ENCODE measurements around the gene SSH2.
A peak's percentile ranks its signal among the peaks of the same experiment; 100 is the strongest.

Gene SSH2

GRCh38 chr17:29612404-29613280, 317.4 kb downstream of the SSH2 start:
- Histone ChIP-seq H3K4me2 (peak overlapping the region; percentile 79), H4K20me1 (ENCODE audit: insufficient read depth) (no peaks in the 10 kb centered on the region), H3K27me3 (ENCODE audit: insufficient read depth, low read depth) (peaks cover 13% of the 10 kb centered on the region; the same call in 1 of the 2 replicates), H3K27ac (no peak overlapping the region), H3K36me3 (ENCODE audit: insufficient read depth) (no peaks in the 10 kb centered on the region), H3K9ac (peak overlapping the region; percentile 16; the same call in 1 of the 2 replicates), H3K4me1 (ENCODE audit: low read depth, poor library complexity, severe bottlenecking) (peaks cover 33% of the 10 kb centered on the region), H3K4me3 (IDR thresholded peaks at IDR 0.05; ENCODE audit: insufficient read depth, low read depth, low read length) (no peak overlapping the region), H2AFZ (ENCODE audit: low read depth) (peak overlapping the region; percentile 93; the same call in 1 of the 2 replicates), H3K79me2 (ENCODE audit: insufficient read depth, low read depth) (no peaks in the 10 kb centered on the region)
- no peak for TF ChIP-seq CTCF (conservative IDR thresholded peaks at IDR 0.05; ENCODE audit: low read depth, low read length)

GRCh38 chr17:29612094-29612403, 318.0 kb downstream of the SSH2 start:
- Histone ChIP-seq H3K36me3 (ENCODE audit: insufficient read depth) (no peaks in the 10 kb centered on the region), H3K27ac (no peak overlapping the region), H3K4me3 (IDR thresholded peaks at IDR 0.05; ENCODE audit: insufficient read depth, low read depth, low read length) (no peak overlapping the region), H3K9ac (no peak overlapping the region), H3K4me2 (no peak overlapping the region), H2AFZ (ENCODE audit: low read depth) (no peak overlapping the region), H4K20me1 (ENCODE audit: insufficient read depth) (no peaks in the 10 kb centered on the region), H3K79me2 (ENCODE audit: insufficient read depth, low read depth) (no peaks in the 10 kb centered on the region), H3K4me1 (ENCODE audit: low read depth, poor library complexity, severe bottlenecking) (peaks cover 28% of the 10 kb centered on the region), H3K27me3 (ENCODE audit: insufficient read depth, low read depth) (peaks cover 13% of the 10 kb centered on the region; the same call in 1 of the 2 replicates)
- no peak for TF ChIP-seq CTCF (conservative IDR thresholded peaks at IDR 0.05; ENCODE audit: low read depth, low read length)

GRCh38 chr17:29611351-29612093, 318.5 kb downstream of the SSH2 start:
- H3K4me1 ChIP-seq (ENCODE audit: low read depth, poor library complexity, severe bottlenecking) = peaks cover 23% of the 10 kb centered on the region
- TF ChIP-seq CTCF (conservative IDR thresholded peaks at IDR 0.05; ENCODE audit: low read depth, low read length) = no peak

GRCh38 chr17:29610395-29610794, 319.6 kb downstream of the SSH2 start:
- Histone ChIP-seq H3K36me3 (ENCODE audit: insufficient read depth) (no peaks in the 10 kb centered on the region), H3K9ac (no peak overlapping the region), H4K20me1 (ENCODE audit: insufficient read depth) (no peaks in the 10 kb centered on the region), H3K27me3 (ENCODE audit: insufficient read depth, low read depth) (0 out of 2 replicates have a peak, but pooled peaks cover 4% of the 10 kb centered on the region), H3K4me3 (IDR thresholded peaks at IDR 0.05; ENCODE audit: insufficient read depth, low read depth, low read length) (no peak overlapping the region), H2AFZ (ENCODE audit: low read depth) (no peak overlapping the region), H3K79me2 (ENCODE audit: insufficient read depth, low read depth) (no peaks in the 10 kb centered on the region), H3K4me1 (ENCODE audit: low read depth, poor library complexity, severe bottlenecking) (peaks cover 21% of the 10 kb centered on the region), H3K27ac (no peak overlapping the region), H3K4me2 (no peak overlapping the region)
- no peak for TF ChIP-seq CTCF (conservative IDR thresholded peaks at IDR 0.05; ENCODE audit: low read depth, low read length)

More at GRCh38 chr17:29611351-29612093, 318.5 kb downstream of the SSH2 start:
- H3K79me2 ChIP-seq (ENCODE audit: insufficient read depth, low read depth) = no peaks in the 10 kb centered on the region
- H4K20me1 ChIP-seq (ENCODE audit: insufficient read depth) = no peaks in the 10 kb centered on the region
- H3K4me2 ChIP-seq = no peak overlapping the region
- peaks cover 10% of the 10 kb centered on the region; the same call in 1 of the 2 replicates for H3K27me3 ChIP-seq (ENCODE audit: insufficient read depth, low read depth)
- H3K9ac ChIP-seq = no peak overlapping the region
- no peak overlapping the region for H3K27ac ChIP-seq
- no peak overlapping the region for H2AFZ ChIP-seq (ENCODE audit: low read depth)
- no peaks in the 10 kb centered on the region for H3K36me3 ChIP-seq (ENCODE audit: insufficient read depth)
- no peak overlapping the region for H3K4me3 ChIP-seq (IDR thresholded peaks at IDR 0.05; ENCODE audit: insufficient read depth, low read depth, low read length)

Measured in KMS-11 (cell line).